ENCODE results near the gene GAS2L2.
A peak's percentile ranks its signal among the peaks of the same experiment; 100 is the strongest.

Gene GAS2L2

DNA sequence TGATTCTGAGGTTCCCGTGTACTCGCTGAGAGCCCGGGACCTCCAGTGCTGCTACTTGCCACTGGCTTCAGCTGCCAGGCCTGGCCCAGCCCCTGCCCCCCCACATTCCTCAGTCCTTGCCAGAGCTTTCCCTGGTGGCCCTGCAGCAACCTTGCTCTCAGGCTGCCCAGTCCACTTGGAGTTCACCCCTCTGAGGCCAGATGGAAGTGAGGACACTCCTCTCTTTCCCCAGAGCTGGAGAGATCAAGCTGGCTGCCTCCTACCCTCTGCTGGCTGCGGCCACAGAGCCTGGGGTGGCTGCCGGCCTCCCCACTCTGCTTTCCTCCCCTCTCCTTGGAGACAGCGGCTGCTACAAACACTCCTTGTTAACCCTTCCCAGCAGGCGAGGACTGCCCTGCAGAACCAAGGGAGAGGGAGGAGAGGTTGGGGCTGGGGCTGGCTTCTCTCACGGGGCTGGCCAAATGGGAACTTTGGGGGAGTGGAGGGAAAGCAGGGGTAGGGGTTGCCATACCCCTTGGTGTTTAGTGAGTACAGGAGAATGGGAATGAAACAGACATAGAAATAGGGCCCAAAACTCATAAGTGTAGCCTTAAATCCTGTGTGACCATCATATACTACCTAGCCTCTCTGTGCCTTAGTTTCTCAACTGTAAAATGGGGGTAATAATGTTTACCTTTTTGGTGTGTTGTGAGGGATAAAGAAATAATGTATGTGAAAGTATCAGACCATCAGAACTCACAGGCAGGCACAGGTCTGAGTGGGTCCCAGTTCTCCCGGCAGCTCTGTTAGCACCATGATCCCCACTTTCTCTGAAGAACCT is at the start of gene GAS2L2:
GAS2L2 (minus strand) TSS at position 295 of the 820 bp plus-strand sequence. CDS start 389 bp downstream, outside the sequence.
- no peak for DNase-seq

GRCh38 chr17:35801583-35802224 is 48.7 kb upstream of the GAS2L2 start:
- peak; percentile 87 for DNase-seq

- peak; percentile 88 for DNase-seq
Observed at GRCh38 chr17:35799942-35800341, 46.9 kb upstream of the GAS2L2 start.

- no peak for DNase-seq
Observed at GRCh38 chr17:35797918-35798317, 44.9 kb upstream of the GAS2L2 start.

- no peak for DNase-seq
Observed at GRCh38 chr17:35797370-35797769, 44.3 kb upstream of the GAS2L2 start.

GRCh38 chr17:35796942-35797341 is 43.9 kb upstream of the GAS2L2 start:
- DNase-seq, result no peak

DNA sequence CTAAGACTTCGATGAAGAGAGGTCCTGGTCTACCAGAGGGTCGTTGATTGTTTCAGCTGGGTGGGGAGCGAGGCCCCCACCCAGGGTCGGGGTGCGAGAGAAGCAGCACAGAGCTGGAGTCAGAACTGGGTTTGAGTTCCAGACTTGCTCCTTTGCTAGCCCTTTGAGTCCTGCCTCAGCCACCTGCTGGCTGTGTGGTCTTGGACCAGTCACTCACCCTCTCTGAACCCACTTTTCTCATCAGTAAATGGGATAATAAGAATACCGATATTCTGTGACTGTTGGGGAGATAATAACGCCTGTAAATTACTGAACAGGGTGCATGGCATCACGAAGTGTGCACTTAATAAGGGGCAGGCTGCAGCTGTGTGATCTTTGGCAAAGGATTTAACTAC is 42.8 kb upstream of the GAS2L2 start:
- DNase-seq, result no peak

DNA sequence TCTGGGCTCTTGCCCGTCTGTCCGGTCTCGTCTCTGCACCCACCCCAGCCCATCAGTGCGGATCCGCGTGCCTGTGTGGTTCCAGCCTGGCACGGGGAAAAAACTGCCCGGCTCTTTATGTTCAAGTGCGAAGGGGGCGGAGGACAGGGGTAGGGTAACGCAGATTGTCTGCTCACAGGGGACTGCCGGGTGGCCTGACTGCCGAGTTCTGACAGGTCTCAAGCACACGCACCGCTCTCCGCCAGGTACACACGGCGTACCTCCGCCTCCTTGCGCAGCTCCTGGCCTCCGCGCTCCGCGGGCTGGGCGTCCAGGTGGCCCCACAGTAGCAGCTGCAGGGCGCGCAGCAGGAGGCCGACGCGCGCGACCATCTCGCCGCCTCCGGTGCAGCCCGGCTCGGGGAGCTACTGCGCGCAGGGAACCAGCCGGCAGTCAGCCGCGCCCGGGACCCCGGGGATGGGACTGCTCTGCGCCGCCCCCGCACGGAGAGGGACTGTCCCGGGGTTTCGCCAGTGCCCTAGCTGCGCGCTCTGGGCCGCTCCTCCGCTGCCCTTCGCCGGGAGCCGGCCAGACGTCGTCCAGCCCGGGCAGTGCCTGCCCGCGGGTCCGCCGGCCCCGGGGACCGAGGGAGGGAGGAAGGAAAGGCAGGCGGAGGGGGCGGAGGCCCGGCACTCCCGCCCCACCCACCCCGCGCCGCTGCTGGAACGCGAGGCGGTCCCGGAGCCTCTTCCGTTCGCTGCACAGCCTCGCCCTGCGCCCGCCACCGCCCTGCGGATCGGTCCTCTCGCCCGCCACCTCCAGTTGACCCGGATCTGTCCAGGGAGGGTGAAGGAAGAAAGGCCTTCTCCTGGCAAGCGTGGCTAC is 42.2 kb upstream of the GAS2L2 start, which contains the start of gene MMP28:
MMP28 (minus strand) TSS at position 635 of the 864 bp plus-strand sequence; CDS start at position 371, 264 bp downstream.
- no peak for DNase-seq

- DNase-seq, result no peak
Observed at GRCh38 chr17:35793257-35793656, 40.2 kb upstream of the GAS2L2 start.

DNA sequence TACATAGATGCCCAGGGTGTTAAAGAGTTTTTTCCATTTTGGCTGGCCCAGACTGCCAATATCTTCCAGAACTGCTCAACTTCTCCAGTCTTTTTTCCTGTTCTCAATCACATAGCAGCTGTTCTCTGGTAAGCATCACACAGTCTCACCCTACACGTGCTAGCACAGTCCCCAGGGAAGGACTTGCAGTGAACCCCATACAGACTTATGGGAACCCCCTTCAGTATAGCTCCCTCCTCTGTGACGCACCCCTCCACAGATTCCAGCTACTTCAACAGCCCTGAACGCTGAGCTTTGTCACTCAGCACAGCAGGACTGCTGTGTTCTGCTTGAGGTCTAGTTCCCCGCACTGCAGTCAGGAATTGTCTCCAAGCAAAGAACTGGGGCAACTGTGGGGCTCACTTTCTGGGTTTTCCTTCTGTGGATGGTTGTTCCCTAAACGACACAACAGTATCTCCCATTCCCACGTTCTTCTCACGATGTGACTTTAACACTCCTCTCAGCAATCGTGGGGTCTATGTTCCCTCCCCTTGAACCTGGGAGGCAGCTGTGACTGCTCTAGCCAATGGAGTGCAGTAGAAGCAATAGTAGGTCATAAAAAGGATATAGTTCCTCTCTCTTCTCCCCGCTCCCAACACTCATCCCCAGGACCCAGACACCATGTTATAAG is 38.8 kb upstream of the GAS2L2 start:
- DNase-seq, result no peak

GRCh38 chr17:35790841-35791240 is 37.8 kb upstream of the GAS2L2 start:
- DNase-seq, result no peak

GRCh38 chr17:35788477-35789368 is 35.7 kb upstream of the GAS2L2 start:
- no peak for DNase-seq

- no peak for DNase-seq
Observed at GRCh38 chr17:35786941-35787432, 33.9 kb upstream of the GAS2L2 start.

DNA sequence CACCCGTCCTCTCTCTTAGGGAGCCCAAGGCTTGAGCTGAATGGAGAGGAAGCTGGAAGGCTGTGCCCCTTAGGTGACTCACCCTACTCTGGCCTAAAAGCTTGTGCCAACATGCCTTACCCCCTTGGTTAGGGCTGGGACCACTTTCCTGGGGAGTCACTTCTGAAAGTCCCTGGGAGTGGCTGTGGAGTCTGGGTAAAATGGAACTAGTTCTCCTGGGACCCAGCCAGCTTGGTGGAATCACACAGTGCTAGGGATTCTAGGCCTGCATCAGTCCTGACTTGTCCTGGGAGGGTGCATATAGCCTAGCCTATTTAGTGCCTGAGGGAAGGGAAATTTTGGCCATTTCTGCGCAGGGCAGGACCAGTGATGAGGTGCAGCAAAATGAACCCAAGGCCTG is 31.9 kb upstream of the GAS2L2 start:
- DNase-seq, result no peak

- no peak for DNase-seq
Observed at GRCh38 chr17:35780950-35781349, 27.9 kb upstream of the GAS2L2 start.

- no peak for DNase-seq
Observed at GRCh38 chr17:35778641-35779196, 25.7 kb upstream of the GAS2L2 start.

- no peak for DNase-seq
Observed at GRCh38 chr17:35775583-35775982, 22.5 kb upstream of the GAS2L2 start.

GRCh38 chr17:35775039-35775438 is 22.0 kb upstream of the GAS2L2 start:
- no peak for DNase-seq

DNA sequence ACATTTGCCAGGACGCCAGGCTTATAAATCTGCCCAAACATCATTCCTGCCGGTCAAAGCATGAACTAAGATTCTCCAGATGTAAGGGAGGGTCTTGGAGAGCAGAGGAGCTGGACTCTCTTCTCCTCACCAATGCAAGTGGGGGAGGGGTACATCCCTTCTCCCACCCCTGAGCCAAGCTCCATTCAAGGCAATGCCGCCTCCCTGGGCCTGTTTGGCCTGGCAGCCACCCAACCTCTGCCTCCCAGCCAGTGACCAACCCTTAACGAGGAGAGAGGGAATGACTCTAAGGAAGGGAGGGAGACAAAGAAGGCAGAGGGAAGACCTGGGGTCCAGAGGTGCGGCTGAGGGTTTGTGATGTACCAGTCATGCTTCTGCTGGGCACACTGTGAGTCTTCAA is 21.5 kb upstream of the GAS2L2 start:
- DNase-seq, result peak; percentile 75

- DNase-seq, result peak; percentile 33
Observed at GRCh38 chr17:35773679-35774425, 20.8 kb upstream of the GAS2L2 start.

Data from femur (tissue), 1 donor.